Cardiac fibroblast (primary cell): ENCODE measurements around the gene CTIF.

Source experiments
- DNase-seq, 2 donors: peaks; one replicate each; pipeline versions ENCODE4 v3.0.0 to v3.0.0-alpha.2; 2010; ENCODE audit warnings: low read depth in 2 of 2
- H3K4me3 ChIP-seq, 2 donors: replicated peaks in 1 of 2; 1 replicate in 1 of 2; 2 replicates in 1 of 2; pipeline ENCODE4 v1.5.1; 2011; ENCODE audit warnings: low read depth in 2 of 2, low read length in 2 of 2, mild to moderate bottlenecking in 2 of 2, moderate library complexity in 1 of 2
- CTCF ChIP-seq: IDR thresholded peaks from one replicate; pipeline ENCODE4 v1.5.1; 2011; ENCODE audit warnings: low read depth, mild to moderate bottlenecking, low read length, inconsistent platforms

Gene CTIF

DNA sequence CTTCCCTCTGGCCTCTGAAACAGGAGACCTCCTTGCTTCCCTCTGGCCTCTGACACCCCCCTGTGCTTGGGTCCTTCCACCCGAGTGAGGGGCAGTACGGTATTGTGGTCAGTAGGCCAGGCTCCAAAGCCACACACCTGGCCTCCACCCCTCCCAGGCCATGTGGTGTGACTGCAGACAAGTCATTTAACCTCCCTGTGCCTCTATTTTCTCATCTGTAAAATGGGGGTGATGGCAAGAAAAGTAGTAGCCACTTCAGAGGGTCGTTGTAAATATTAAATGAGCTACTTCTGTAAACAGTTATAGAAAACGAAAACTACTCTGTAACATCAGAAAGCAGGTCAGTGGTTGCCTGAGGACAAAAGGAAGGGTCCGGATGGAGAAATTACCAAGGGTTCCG, 337.8 kb downstream of the CTIF start:
- TF ChIP-seq CTCF, result no peak
- H3K4me3 ChIP-seq, result no peak overlapping the region
- DNase-seq, result no peak

DNA sequence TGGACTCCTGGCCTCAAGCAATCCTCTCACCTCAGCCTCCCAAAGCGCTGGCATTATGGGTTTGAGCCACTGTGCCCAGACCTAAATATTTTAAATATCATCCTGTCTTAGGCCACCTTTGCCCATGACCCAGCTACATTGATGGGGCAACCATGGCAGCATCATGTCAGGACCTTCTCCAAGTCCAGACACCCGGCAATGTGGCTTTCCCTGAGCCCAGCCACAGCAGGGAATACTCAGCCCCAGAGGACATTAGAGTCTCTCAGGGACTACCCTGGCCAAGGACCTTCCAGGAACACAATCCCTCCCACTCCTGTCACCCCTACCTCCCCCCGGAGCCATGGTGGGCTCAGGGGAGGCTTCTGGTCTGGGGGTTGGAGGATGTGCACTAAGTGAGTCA, 339.1 kb downstream of the CTIF start:
- DNase-seq, result no peak
- no peak overlapping the region for H3K4me3 ChIP-seq
- TF ChIP-seq CTCF, result no peak

DNA sequence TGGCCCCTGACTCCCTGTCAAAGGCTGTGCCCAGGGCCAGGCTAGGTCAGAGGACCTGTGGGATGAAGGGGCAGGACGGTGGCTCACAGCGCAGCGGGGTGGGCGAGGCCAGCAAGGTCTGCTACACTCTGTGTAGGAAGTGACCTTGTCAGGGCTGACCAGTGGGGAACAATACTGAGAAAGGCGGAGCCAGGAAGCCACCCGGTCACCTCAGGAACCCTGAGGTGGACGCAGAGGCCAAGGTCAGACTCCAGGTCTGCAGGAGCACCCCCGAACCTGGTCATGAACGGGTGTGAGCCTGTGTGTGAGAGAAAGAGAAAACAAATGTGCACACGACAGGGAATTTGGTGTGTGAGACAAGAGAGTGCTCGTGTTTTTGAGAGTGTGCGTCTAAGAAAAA, 339.6 kb downstream of the CTIF start:
- TF ChIP-seq CTCF, result no peak
- H3K4me3 ChIP-seq, result no peak overlapping the region
- no peak for DNase-seq

DNA sequence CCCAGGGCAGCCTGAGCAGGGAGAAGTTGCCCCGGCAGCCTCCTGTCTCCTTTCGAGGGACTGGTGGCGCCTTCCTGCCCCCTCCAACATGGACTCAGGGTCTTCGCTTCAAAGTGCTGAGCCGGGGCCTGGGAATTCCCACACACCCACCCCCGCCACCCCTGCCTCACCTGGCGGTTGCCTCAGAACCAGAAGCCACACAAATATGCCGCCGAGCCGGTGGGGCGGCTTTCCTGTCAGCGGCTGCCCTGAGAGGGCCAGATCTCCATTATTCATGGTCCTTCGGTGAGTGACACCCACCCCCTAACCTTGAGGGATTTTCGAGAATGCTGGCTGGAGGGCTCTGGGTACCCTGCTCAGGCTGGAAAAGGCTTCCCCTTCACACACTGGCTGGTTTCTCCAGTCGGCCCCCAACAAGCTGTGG, 340.2 kb downstream of the CTIF start:
- no peak for TF ChIP-seq CTCF
- no peak overlapping the region for H3K4me3 ChIP-seq
- no peak for DNase-seq

DNA sequence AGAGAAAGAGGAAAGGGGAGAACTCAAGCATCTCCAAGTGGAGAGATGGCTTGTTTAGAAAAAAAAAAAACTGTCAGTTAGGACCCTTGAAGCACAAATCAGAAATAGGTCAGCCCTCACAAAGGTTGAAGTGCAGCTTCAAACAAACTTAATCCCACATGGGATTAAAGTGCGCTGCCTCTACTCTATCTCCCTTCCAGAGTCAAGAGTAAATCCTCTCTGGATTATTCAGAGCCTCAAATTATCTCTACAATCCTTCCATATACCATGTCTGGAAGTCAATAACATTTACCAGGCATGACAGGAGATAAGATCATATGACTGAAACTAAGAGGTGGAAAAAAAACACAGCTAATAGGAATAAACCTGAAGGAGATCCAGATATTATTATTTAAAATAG, 342.1 kb downstream of the CTIF start:
- H3K4me3 ChIP-seq, result no peak overlapping the region
- TF ChIP-seq CTCF, result no peak
- DNase-seq, result no peak

DNA sequence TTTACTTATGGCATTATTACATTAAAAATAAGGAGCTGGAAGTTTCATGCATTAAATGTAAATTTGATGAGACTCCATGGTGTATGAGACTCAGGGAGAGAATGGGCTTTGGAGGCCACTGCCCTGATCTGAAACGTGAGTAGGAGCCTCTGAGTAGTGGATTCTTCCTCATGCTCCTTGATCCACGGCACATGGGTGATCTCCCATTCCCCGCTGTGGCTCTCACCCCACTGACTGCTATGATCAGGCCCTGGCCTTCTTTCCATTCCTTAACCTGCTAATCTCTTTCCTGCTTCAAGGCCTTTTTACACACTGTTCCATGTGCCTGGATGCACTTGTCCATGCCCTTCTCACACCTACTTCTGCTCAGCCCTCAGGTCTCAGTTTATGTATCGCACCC, 343.5 kb downstream of the CTIF start:
- TF ChIP-seq CTCF, result no peak
- no peak overlapping the region for H3K4me3 ChIP-seq
- DNase-seq, result no peak

- no peak for TF ChIP-seq CTCF
- no peak for DNase-seq
- H3K4me3 ChIP-seq, result no peak overlapping the region
These were observed 345.5 kb downstream of the CTIF start for GRCh38 chr18:48884306-48884705.
